HepG2 (cell line): ENCODE results near the gene PAN3. TPM values are rescaled to one million over a fixed set of nuclear protein-coding genes. Genes with fewer than 3 reads are reported as not detected.

Experiments
- CBFB ChIP-seq: sonication (generic); formaldehyde crosslinking; IDR thresholded peaks from 2 replicates; pipeline ENCODE4 v1.4.0; 2020; ENCODE audit warnings: missing genetic modification reagents
- CHD4 ChIP-seq: fragments of 200-600 bp; sonication (generic); IDR thresholded peaks from 2 replicates; pipeline ENCODE4 v1.7.0; 2017; ENCODE audit warnings: mild to moderate bottlenecking, low read length, borderline replicate concordance
- ETV6 ChIP-seq: sonication (generic); formaldehyde crosslinking; conservative IDR thresholded peaks from 2 replicates; pipeline ENCODE4 v1.4.0; 2020; ENCODE audit warnings: missing genetic modification reagents
- FOXO4 ChIP-seq: sonication (generic); formaldehyde crosslinking; conservative IDR thresholded peaks from 2 replicates; pipeline ENCODE4 v1.8.1; 2023; ENCODE audit warnings: missing genetic modification reagents
- IRF2 ChIP-seq: IDR thresholded peaks from 2 replicates; pipeline ENCODE4 v1.6.1; 2018; ENCODE audit warnings: missing genetic modification reagents, missing compliant biosample characterization
- IRF9 ChIP-seq: sonication (generic); formaldehyde crosslinking; IDR thresholded peaks from 2 replicates; pipeline ENCODE4 v1.8.0; 2022; ENCODE audit warnings: missing genetic modification reagents, mild to moderate bottlenecking, borderline replicate concordance
- MAZ ChIP-seq, 2 experiments: sonication (generic) in 1 of 2; formaldehyde crosslinking in 1 of 2; IDR thresholded peaks; 2 replicates each; pipeline versions ENCODE4 v1.5.0 to v1.6.1; 2012 to 2020; ENCODE audit warnings: low read depth in 2 of 2, mild to moderate bottlenecking in 2 of 2, borderline replicate concordance in 1 of 2, improper control_type of control experiment in 1 of 2, low read length in 1 of 2, missing genetic modification reagents in 1 of 2, moderate library complexity in 1 of 2
- PAWR ChIP-seq: sonication (generic); formaldehyde crosslinking; IDR thresholded peaks from 2 replicates; pipeline ENCODE4 v1.4.0; 2020; ENCODE audit warnings: missing genetic modification reagents, mild to moderate bottlenecking, borderline replicate concordance
- POLR2AphosphoS5 ChIP-seq: IDR thresholded peaks from 2 replicates; pipeline ENCODE4 v1.6.1; 2012; ENCODE audit warnings: low read depth, low read length
- SMC3 ChIP-seq: IDR thresholded peaks from 2 replicates; pipeline ENCODE4 v1.6.1; 2011; ENCODE audit warnings: low read length, improper control_type of control experiment
- TBX2 ChIP-seq: sonication (generic); formaldehyde crosslinking; IDR thresholded peaks from 2 replicates; pipeline ENCODE4 v1.5.0; 2020; ENCODE audit warnings: missing genetic modification reagents, mild to moderate bottlenecking, borderline replicate concordance
- ZNF441 ChIP-seq: sonication (generic); formaldehyde crosslinking; IDR thresholded peaks from 2 replicates; pipeline ENCODE4 v1.7.0; 2021; ENCODE audit warnings: missing genetic modification reagents, borderline replicate concordance
- ZNF609 ChIP-seq: sonication (generic); formaldehyde crosslinking; IDR thresholded peaks from 2 replicates; pipeline ENCODE4 v1.4.0; 2020; ENCODE audit warnings: mild to moderate bottlenecking, missing genetic modification reagents, borderline replicate concordance
- ZNF777 ChIP-seq: sonication (generic); formaldehyde crosslinking; IDR thresholded peaks from 2 replicates; pipeline ENCODE4 v1.4.0; 2020; ENCODE audit warnings: missing genetic modification reagents
- ZNF841 ChIP-seq: sonication (generic); formaldehyde crosslinking; IDR thresholded peaks from 2 replicates; pipeline ENCODE4 v1.8.1; 2023; ENCODE audit warnings: missing genetic modification reagents, borderline replicate concordance
- polyA plus RNA-seq, 8 experiments: library from polyadenylated mRNA; depleted of rRNA in 3 of 8; stranded (reverse) in 7 of 8; unstranded in 1 of 8; fragments of >200 nt; fragmentation: Illumina TruSeq in 4 of 8; extraction: Trizol in 4 of 8; gene quantifications; 2 replicates each; pipeline versions ENCODE4 v1.2.1 to v1.2.3, GENCODE V29; 2011 to 2016; ENCODE audit warnings: low read depth in 4 of 8, missing spikeins in 1 of 8, mixed read lengths in 1 of 8; ENCODE audit not compliant: insufficient read depth in 1 of 8
- total RNA-seq, 5 experiments: library from RNA; depleted of rRNA; stranded (reverse); fragments of >200 nt; fragmentation: Illumina TruSeq; extraction: Trizol; gene quantifications; 2 replicates each; pipeline ENCODE4 v1.2.3, GENCODE V29; 2016; ENCODE audit warnings: low read depth in 1 of 5
- TF ChIP-seq, protein P1 (sequence below): IDR thresholded peaks from 2 replicates; pipeline ENCODE4 v1.6.1; 2016; ENCODE audit warnings: missing compliant biosample characterization, missing genetic modification reagents, borderline replicate concordance
- TF ChIP-seq, protein P2 (sequence below): sonication (generic); formaldehyde crosslinking; IDR thresholded peaks from 2 replicates; pipeline ENCODE4 v1.5.0; 2020; ENCODE audit warnings: missing genetic modification reagents

Gene PAN3
- total and polyA plus RNA-seq, 2 of the 13 experiments (the other 11 are each of a cell fraction or from before 2014, with no cell fraction given), result 9.7 to 10.6 TPM

GRCh38 chr13:28138756-28139470 is 568 bp downstream of the PAN3 start (continued):
- TF ChIP-seq FOXO4 (0 out of 2 replicates have a peak, but pooled peaks have one; percentile 79), SMC3 (no peak), IRF2 (CRISPR knock-in tag) (no peak), CBFB (CRISPR knock-in tag) (no peak), CHD4 (no peak), ETV6 (CRISPR knock-in tag) (no peak), TBX2 (CRISPR knock-in tag) (peak; percentile 3; the same call in 1 of the 2 replicates), ZNF609 (no peak), MAZ (IDR thresholded peaks at IDR 0.05; ENCODE audit: borderline replicate concordance, low read depth, low read length) (peak; percentile 45; the same call in 1 of the 2 replicates), MAZ (CRISPR knock-in tag; IDR thresholded peaks at IDR 0.05; ENCODE audit: low read depth) (no peak), PAWR (CRISPR knock-in tag) (no peak), IRF9 (CRISPR knock-in tag) (no peak), ZNF441 (CRISPR knock-in tag) (no peak), ZNF777 (peak; percentile 87), POLR2AphosphoS5 (peak; percentile 45; the same call in 1 of the 2 replicates), ZNF841 (CRISPR knock-in tag) (no peak)
- TF ChIP-seq, protein P1, sequence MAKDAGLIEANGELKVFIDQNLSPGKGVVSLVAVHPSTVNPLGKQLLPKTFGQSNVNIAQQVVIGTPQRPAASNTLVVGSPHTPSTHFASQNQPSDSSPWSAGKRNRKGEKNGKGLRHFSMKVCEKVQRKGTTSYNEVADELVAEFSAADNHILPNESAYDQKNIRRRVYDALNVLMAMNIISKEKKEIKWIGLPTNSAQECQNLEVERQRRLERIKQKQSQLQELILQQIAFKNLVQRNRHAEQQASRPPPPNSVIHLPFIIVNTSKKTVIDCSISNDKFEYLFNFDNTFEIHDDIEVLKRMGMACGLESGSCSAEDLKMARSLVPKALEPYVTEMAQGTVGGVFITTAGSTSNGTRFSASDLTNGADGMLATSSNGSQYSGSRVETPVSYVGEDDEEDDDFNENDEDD, result 0 out of 2 replicates have a peak, but pooled peaks have one; percentile 11
- TF ChIP-seq, protein P2, sequence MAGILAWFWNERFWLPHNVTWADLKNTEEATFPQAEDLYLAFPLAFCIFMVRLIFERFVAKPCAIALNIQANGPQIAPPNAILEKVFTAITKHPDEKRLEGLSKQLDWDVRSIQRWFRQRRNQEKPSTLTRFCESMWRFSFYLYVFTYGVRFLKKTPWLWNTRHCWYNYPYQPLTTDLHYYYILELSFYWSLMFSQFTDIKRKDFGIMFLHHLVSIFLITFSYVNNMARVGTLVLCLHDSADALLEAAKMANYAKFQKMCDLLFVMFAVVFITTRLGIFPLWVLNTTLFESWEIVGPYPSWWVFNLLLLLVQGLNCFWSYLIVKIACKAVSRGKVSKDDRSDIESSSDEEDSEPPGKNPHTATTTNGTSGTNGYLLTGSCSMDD (CRISPR knock-in tag), result no peak
